ENCODE measurements around the gene EFNA1. TPM values are rescaled to one million over a fixed set of nuclear protein-coding genes. Genes with fewer than 3 reads are reported as not detected.

EFNA1 gene
- total and polyA plus RNA-seq, 2 of the 13 experiments (the other 11 are each of a cell fraction or from before 2014, with no cell fraction given), result 81.8 to 874 TPM

GRCh38 chr1:155126556-155127104 is 1.0 kb upstream of the EFNA1 start (continued):
- no peak for TF ChIP-seq ZNF605 (CRISPR knock-in tag; IDR thresholded peaks at IDR 0.05)
- peak; percentile 94; the same call in 1 of the 2 replicates for TF ChIP-seq ZNF230 (CRISPR knock-in tag; IDR thresholded peaks at IDR 0.05)
- peak; percentile 67; the same call in 1 of the 2 replicates for TF ChIP-seq POLR2AphosphoS5 (IDR thresholded peaks at IDR 0.05; ENCODE audit: low read depth, low read length)
- no peak for TF ChIP-seq ZNF17 (CRISPR knock-in tag; IDR thresholded peaks at IDR 0.05)
- peak; percentile 54; the same call in 1 of the 2 replicates for TF ChIP-seq ZNF318 (CRISPR knock-in tag; IDR thresholded peaks at IDR 0.05)
- TF ChIP-seq MBNL3 (CRISPR knock-in tag; conservative IDR thresholded peaks at IDR 0.05), result no peak
- TF ChIP-seq IKZF5 (CRISPR knock-in tag; IDR thresholded peaks at IDR 0.05), result no peak
- TF ChIP-seq ZBTB7B (CRISPR knock-in tag; IDR thresholded peaks at IDR 0.05), result no peak
- TF ChIP-seq ZNF263 (CRISPR knock-in tag; IDR thresholded peaks at IDR 0.05), result no peak
- TF ChIP-seq FOXP1 (IDR thresholded peaks at IDR 0.05), result no peak
- TF ChIP-seq FOXP1 (CRISPR knock-in tag; IDR thresholded peaks at IDR 0.05), result peak; percentile 32; the same call in 1 of the 2 replicates
- TF ChIP-seq TAF1 (CRISPR knock-in tag; IDR thresholded peaks at IDR 0.05), result no peak; the same call in 1 of the 2 replicates
- TF ChIP-seq ZNF446 (CRISPR knock-in tag; IDR thresholded peaks at IDR 0.05), result peak; percentile 72; the same call in 1 of the 2 replicates
- TF ChIP-seq ZNF281 (CRISPR knock-in tag; IDR thresholded peaks at IDR 0.05; ENCODE audit: borderline replicate concordance), result peak; percentile 77
- no peak for TF ChIP-seq XBP1 (CRISPR knock-in tag; IDR thresholded peaks at IDR 0.05)
- no peak for TF ChIP-seq ZNF264 (CRISPR knock-in tag; IDR thresholded peaks at IDR 0.05)
- TF ChIP-seq ZNF143 (CRISPR knock-in tag; IDR thresholded peaks at IDR 0.05), result no peak
- TF ChIP-seq ZNF766 (CRISPR knock-in tag; IDR thresholded peaks at IDR 0.05; ENCODE audit: borderline replicate concordance), result no peak
- peak; percentile 71; the same call in 1 of the 2 replicates for TF ChIP-seq TFAP4 (IDR thresholded peaks at IDR 0.05; ENCODE audit: borderline replicate concordance, low read depth)

All from HepG2 (cell line).